C4-2B (cell line): ENCODE data around the gene CIB4.
"Not testable (repeated sequence)": the region's sequence is repeated elsewhere in the genome, so short reads cannot be mapped to it uniquely, and the experiment has no call there.

ENCODE experiments used
- H3K27ac ChIP-seq: fragments of 450-650 bp; 2 replicates; pipeline ENCODE4 v1.5.1; 2017
- CTCF ChIP-seq: fragments of 450-650 bp; conservative IDR thresholded peaks from 2 replicates; pipeline ENCODE4 v1.5.1; 2017; ENCODE audit warnings: mild to moderate bottlenecking
- ZFX ChIP-seq: fragments of 450-650 bp; IDR thresholded peaks from 2 replicates; pipeline ENCODE4 v1.6.1; 2017

The CIB4 gene

DNA sequence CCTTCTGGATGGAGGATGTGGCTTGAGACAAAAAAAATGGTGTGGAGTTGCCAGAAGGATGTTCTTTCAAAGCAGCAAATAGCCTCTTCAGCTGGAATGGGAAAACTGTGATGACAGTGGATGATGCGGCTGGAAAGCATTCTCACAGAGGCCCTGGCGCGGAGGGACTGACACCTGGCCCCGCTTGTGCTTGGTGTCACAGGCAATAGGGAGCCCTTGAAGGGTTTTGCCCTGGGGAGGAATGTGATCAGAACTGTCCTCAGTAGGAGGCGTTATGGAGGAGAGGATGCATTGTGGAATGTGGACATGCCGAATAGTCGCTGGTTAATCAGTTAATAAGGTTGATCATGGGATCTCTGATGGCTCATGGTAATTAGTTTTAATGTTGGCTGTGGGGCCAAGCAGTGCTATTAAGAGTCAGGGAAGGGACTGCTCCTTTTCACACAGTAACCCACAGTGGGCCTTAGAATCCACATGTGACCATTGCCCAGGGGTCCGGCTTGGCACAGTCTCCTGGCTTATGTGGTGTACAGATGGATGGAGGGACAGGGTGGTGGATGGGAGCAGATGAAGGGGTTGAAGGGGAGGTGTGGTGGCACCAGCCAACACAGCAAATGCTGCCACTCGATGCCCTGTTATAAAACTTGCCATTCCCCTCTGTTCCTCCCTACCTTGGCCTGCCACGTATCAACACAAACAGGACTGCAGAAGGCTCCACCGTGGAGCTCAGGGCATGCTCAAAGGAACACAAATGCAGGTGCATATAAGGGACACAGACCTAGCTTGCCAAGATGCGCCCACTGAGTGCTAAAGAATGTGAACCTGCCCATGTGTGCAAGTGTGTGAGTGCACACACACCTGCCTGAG lies 71.7 kb downstream of the CIB4 start:
- H3K27ac ChIP-seq, result no peak overlapping the region
- no peak for TF ChIP-seq CTCF
- TF ChIP-seq ZFX, result no peak

GRCh38 chr2:26568076-26568890 lies 72.9 kb downstream of the CIB4 start:
- no peak overlapping the region for H3K27ac ChIP-seq
- TF ChIP-seq ZFX (no peak), CTCF (no peak)

DNA sequence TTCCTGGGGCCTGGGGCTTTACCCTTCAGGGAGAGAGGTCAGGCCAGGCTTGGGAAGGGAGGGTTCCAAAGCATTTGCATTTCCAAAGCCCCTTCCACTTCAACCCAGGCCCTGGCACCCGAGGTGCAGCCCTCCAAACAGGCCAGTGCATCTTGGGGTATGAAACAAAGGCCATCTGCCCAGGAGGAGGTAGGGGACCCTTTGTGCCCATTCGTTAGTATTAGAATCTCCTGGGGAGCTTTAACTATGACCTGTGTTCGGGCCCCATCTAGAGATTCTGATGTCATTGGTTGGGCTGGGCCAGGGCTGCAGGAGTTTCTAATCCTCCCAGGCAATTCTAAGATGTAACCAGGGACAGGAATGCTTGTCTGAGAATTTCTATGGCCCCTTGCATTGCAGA lies 73.6 kb downstream of the CIB4 start:
- TF ChIP-seq CTCF (no peak), ZFX (no peak)

DNA sequence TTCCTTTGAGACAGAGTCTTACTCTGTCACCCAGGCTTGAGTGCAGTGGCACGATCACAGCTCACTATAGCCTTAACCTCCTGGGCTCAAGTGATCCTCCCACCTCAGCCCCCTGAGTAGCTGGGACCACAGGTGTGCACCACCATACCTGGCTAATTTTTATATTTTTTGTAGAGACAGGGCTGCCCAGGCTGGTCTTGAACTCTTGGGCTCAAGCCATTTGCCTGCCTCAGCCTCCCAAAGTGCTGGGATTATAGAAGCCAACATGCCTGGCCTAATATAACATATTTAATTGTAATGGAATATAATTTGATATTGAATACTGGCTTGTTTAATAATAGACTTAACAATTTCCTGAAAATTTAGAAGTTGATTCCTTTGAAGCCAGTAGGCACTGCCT lies 74.4 kb downstream of the CIB4 start:
- H3K27ac ChIP-seq, result not testable (repeated sequence)

More for the DNA sequence above, 73.6 kb downstream of the CIB4 start:
- H3K27ac ChIP-seq, result no peak overlapping the region

DNA sequence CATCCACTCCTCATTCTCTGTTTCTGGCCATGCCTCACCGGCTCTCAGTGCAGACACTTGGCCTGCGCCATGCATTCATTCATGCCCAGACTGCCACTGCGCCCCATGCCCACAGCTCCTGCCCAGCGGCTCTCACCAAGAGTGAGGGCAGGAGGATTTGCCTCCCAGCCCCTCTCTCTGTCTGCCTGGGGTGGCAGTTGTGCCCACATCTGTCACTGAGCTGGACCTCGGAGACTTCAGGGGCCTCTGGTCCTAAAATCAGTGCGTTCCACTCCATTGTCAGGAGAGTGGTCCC lies 75.1 kb downstream of the CIB4 start:
- no peak overlapping the region for H3K27ac ChIP-seq
- TF ChIP-seq CTCF (no peak), ZFX (no peak)

DNA sequence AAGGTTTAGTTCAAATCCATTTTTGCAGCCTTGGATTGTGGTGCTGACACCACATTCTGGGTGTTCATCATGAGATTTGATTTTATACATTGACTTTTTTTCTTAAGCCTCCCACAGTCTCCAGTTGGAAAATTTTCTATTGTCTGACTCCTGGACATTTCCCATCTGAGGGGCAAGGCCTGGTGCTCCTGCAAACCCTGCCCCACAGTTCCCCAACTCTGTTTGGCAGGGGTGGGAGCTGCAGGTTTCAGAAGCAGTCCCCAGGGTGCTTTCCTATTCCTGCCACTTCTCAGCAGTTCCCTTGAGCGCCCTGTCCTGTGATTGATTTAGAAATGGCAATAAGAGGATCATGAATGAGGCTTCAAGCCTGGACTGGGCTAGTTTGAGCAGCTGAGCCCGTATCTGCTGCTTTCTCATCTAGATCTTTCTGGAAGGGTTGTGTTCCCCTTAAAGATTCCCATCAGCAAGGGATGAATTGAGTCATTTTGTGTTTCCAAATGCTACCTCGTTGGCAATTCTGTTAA lies 77.0 kb downstream of the CIB4 start:
- H3K27ac ChIP-seq, result no peak overlapping the region
- TF ChIP-seq ZFX, result no peak
- TF ChIP-seq CTCF, result no peak

- no peak for TF ChIP-seq CTCF
- TF ChIP-seq ZFX, result no peak
- H3K27ac ChIP-seq, result no peak overlapping the region
Observed at GRCh38 chr2:26563686-26564085, 77.5 kb downstream of the CIB4 start.
